Activated effector memory CD4-positive, alpha-beta T cell treated with anti-CD3 and anti-CD28 coated beads, Interleukin-2, amount 50 U/mL, for 16 hours (primary cell): ENCODE data around the gene HIPK4.
"Not testable (repeated sequence)": the region's sequence is repeated elsewhere in the genome, so short reads cannot be mapped to it uniquely, and the experiment has no call there.

Experiments used
- DNase-seq: peaks from one replicate; pipeline ENCODE4 v3.0.0-alpha.2; 2020

Gene HIPK4

GRCh38 chr19:40392894-40393517, 3.0 kb upstream of the HIPK4 start:
- DNase-seq, result no peak

- DNase-seq, result no peak
These were observed 2.1 kb upstream of the HIPK4 start for GRCh38 chr19:40392123-40392522.

GRCh38 chr19:40389404-40390083, 437 bp downstream of the HIPK4 start:
- DNase-seq, result no peak

- DNase-seq, result no peak
These were observed 1.5 kb downstream of the HIPK4 start for GRCh38 chr19:40388481-40388880.

GRCh38 chr19:40387155-40387554, 2.8 kb downstream of the HIPK4 start:
- no peak for DNase-seq

GRCh38 chr19:40383668-40384248, 6.2 kb downstream of the HIPK4 start:
- no peak for DNase-seq

- no peak for DNase-seq
These were observed 8.7 kb downstream of the HIPK4 start for GRCh38 chr19:40381321-40381720.

- DNase-seq, result no peak
These were observed 9.6 kb downstream of the HIPK4 start for GRCh38 chr19:40380199-40381037.

GRCh38 chr19:40379446-40380198, 10.4 kb downstream of the HIPK4 start:
- no peak for DNase-seq

GRCh38 chr19:40378509-40378908, 11.5 kb downstream of the HIPK4 start:
- no peak for DNase-seq

GRCh38 chr19:40377876-40378385, 12.1 kb downstream of the HIPK4 start:
- no peak for DNase-seq

- no peak for DNase-seq
These were observed 13.6 kb downstream of the HIPK4 start for GRCh38 chr19:40376286-40376862.

GRCh38 chr19:40374084-40374483, 15.9 kb downstream of the HIPK4 start:
- DNase-seq, result no peak

GRCh38 chr19:40371802-40372122, 18.2 kb downstream of the HIPK4 start:
- DNase-seq, result no peak

GRCh38 chr19:40370997-40371801, 18.8 kb downstream of the HIPK4 start:
- DNase-seq, result no peak

GRCh38 chr19:40370253-40370652, 19.7 kb downstream of the HIPK4 start:
- not testable (repeated sequence) for DNase-seq

- no peak for DNase-seq
These were observed 20.2 kb downstream of the HIPK4 start for GRCh38 chr19:40369797-40370196.

- no peak for DNase-seq
These were observed 22.2 kb downstream of the HIPK4 start for GRCh38 chr19:40367577-40368434.

- DNase-seq, result no peak
These were observed 23.1 kb downstream of the HIPK4 start for GRCh38 chr19:40366697-40367561.
